ENCODE measurements around the gene PIAS4.

PIAS4 gene

GRCh38 chr19:4043966-4044715, 36.6 kb downstream of the PIAS4 start:
- ATAC-seq = no peak

GRCh38 chr19:4044990-4045465, 37.5 kb downstream of the PIAS4 start:
- TF ChIP-seq ZC3H10 (CRISPR knock-in tag; IDR thresholded peaks at IDR 0.05) = no peak
- TF ChIP-seq ESRRG (CRISPR knock-in tag; IDR thresholded peaks at IDR 0.05) = no peak
- TF ChIP-seq GLIS3 (CRISPR knock-in tag; IDR thresholded peaks at IDR 0.05) = no peak
- TF ChIP-seq TSHZ2 (CRISPR knock-in tag; IDR thresholded peaks at IDR 0.05) = no peak
- TF ChIP-seq ZFP3 (CRISPR knock-in tag; IDR thresholded peaks at IDR 0.05) = no peak
- no peak for TF ChIP-seq CSRNP3 (CRISPR knock-in tag; IDR thresholded peaks at IDR 0.05)
- no peak for TF ChIP-seq ARNTL (CRISPR knock-in tag; IDR thresholded peaks at IDR 0.05; ENCODE audit: borderline replicate concordance, low read depth)
- no peak for TF ChIP-seq OSR1 (CRISPR knock-in tag; IDR thresholded peaks at IDR 0.05)
- no peak for ATAC-seq

More at GRCh38 chr19:4043966-4044715, 36.6 kb downstream of the PIAS4 start:
- TF ChIP-seq TCF4 (CRISPR knock-in tag; IDR thresholded peaks at IDR 0.05; ENCODE audit: borderline replicate concordance) = no peak
- no peak for TF ChIP-seq ISL1 (CRISPR knock-in tag; IDR thresholded peaks at IDR 0.05)
- no peak for TF ChIP-seq CSRNP3 (CRISPR knock-in tag; IDR thresholded peaks at IDR 0.05)
- no peak for TF ChIP-seq PATZ1 (CRISPR knock-in tag; IDR thresholded peaks at IDR 0.05; ENCODE audit: borderline replicate concordance)
- TF ChIP-seq ZNF8 (CRISPR knock-in tag; IDR thresholded peaks at IDR 0.05) = no peak
- TF ChIP-seq ZC3H10 (CRISPR knock-in tag; IDR thresholded peaks at IDR 0.05) = no peak
- TF ChIP-seq ARNTL (CRISPR knock-in tag; IDR thresholded peaks at IDR 0.05; ENCODE audit: borderline replicate concordance, low read depth) = no peak
- TF ChIP-seq ESRRG (CRISPR knock-in tag; IDR thresholded peaks at IDR 0.05) = no peak
- no peak for TF ChIP-seq RARB (CRISPR knock-in tag; IDR thresholded peaks at IDR 0.05)
- no peak for TF ChIP-seq ZFP30 (CRISPR knock-in tag; IDR thresholded peaks at IDR 0.05)
- no peak for TF ChIP-seq TSHZ2 (CRISPR knock-in tag; IDR thresholded peaks at IDR 0.05)

- no peak for ATAC-seq
- TF ChIP-seq ARNTL (CRISPR knock-in tag; IDR thresholded peaks at IDR 0.05; ENCODE audit: borderline replicate concordance, low read depth) (no peak), BACH2 (CRISPR knock-in tag; IDR thresholded peaks at IDR 0.05; ENCODE audit: borderline replicate concordance) (no peak), TSHZ2 (CRISPR knock-in tag; IDR thresholded peaks at IDR 0.05) (no peak), CSRNP3 (CRISPR knock-in tag; IDR thresholded peaks at IDR 0.05) (no peak), TOX (CRISPR knock-in tag; IDR thresholded peaks at IDR 0.05; ENCODE audit: borderline replicate concordance) (no peak), SNAI2 (CRISPR knock-in tag; IDR thresholded peaks at IDR 0.05) (no peak)
These were observed 38.2 kb downstream of the PIAS4 start for GRCh38 chr19:4045597-4046361.
